HG03432 (cell line): ENCODE data around the gene PPP2R3A.
A peak's percentile ranks its signal among the peaks of the same experiment; 100 is the strongest.
"Not testable (repeated sequence)": the region's sequence is repeated elsewhere in the genome, so short reads cannot be mapped to it uniquely, and the experiment has no call there.

Source experiments
- ATAC-seq: cut with Tn5 transposase; IDR thresholded peaks from one replicate; pipeline ENCODE4 v1.9.1; 2021; ENCODE audit warnings: mild to moderate bottlenecking, moderate library complexity; ENCODE audit not compliant: unreplicated experiment

Gene PPP2R3A

GRCh38 chr3:136083641-136084382 is 118.3 kb downstream of the PPP2R3A start:
- ATAC-seq: not testable (repeated sequence)

- not testable (repeated sequence) for ATAC-seq
These were observed 119.5 kb downstream of the PPP2R3A start for GRCh38 chr3:136085067-136085466.

GRCh38 chr3:136093771-136094170 is 128.2 kb downstream of the PPP2R3A start:
- no peak for ATAC-seq

- ATAC-seq: no peak
These were observed 139.5 kb downstream of the PPP2R3A start for GRCh38 chr3:136105044-136105443.

GRCh38 chr3:136106101-136106500 is 140.6 kb downstream of the PPP2R3A start:
- no peak for ATAC-seq

GRCh38 chr3:136109499-136109898 is 144.0 kb downstream of the PPP2R3A start:
- ATAC-seq: peak; percentile 96

GRCh38 chr3:136110481-136110880 is 145.0 kb downstream of the PPP2R3A start:
- ATAC-seq: no peak

GRCh38 chr3:136114421-136114820 is 148.9 kb downstream of the PPP2R3A start:
- ATAC-seq: no peak

- not testable (repeated sequence) for ATAC-seq
These were observed 153.8 kb downstream of the PPP2R3A start for GRCh38 chr3:136119332-136119731.

- ATAC-seq: not testable (repeated sequence)
These were observed 154.3 kb downstream of the PPP2R3A start for GRCh38 chr3:136119783-136120182.

GRCh38 chr3:136120373-136121348 is 155.1 kb downstream of the PPP2R3A start:
- peak; percentile 87 for ATAC-seq

GRCh38 chr3:136122006-136122405 is 156.5 kb downstream of the PPP2R3A start:
- ATAC-seq: no peak

- not testable (repeated sequence) for ATAC-seq
These were observed 166.1 kb downstream of the PPP2R3A start for GRCh38 chr3:136131647-136132046.

GRCh38 chr3:136134091-136134490 is 168.6 kb downstream of the PPP2R3A start:
- ATAC-seq: no peak

- no peak for ATAC-seq
These were observed 169.7 kb downstream of the PPP2R3A start for GRCh38 chr3:136135039-136135802.

- no peak for ATAC-seq
These were observed 170.9 kb downstream of the PPP2R3A start for GRCh38 chr3:136136454-136136853.

- ATAC-seq: no peak
These were observed 175.8 kb downstream of the PPP2R3A start for GRCh38 chr3:136141291-136141785.

- no peak for ATAC-seq
These were observed 176.4 kb downstream of the PPP2R3A start for GRCh38 chr3:136141891-136142290.

GRCh38 chr3:136142592-136142991 is 177.1 kb downstream of the PPP2R3A start:
- ATAC-seq: no peak

- ATAC-seq: not testable (repeated sequence)
These were observed 178.9 kb downstream of the PPP2R3A start for GRCh38 chr3:136144397-136144796.
